GM19372 (cell line): ENCODE measurements around the gene RAB30.
A peak's percentile ranks its signal among the peaks of the same experiment; 100 is the strongest.

ENCODE experiments used
- ATAC-seq: cut with Tn5 transposase; IDR thresholded peaks from one replicate; pipeline ENCODE4 v1.9.1; 2021; ENCODE audit warnings: mild to moderate bottlenecking, low read depth, moderate library complexity; ENCODE audit not compliant: unreplicated experiment

Gene RAB30

GRCh38 chr11:83071567-83072349, at the start of gene RAB30:
RAB30 (minus strand) TSS chr11:83071897; CDS start chr11:82997316, 74,581 bp downstream.
- peak; percentile 95 for ATAC-seq

- no peak for ATAC-seq
These were observed 48.6 kb upstream of the RAB30 start for GRCh38 chr11:83120327-83120726.

- ATAC-seq: no peak
These were observed 47.5 kb upstream of the RAB30 start for GRCh38 chr11:83119216-83119615.

- ATAC-seq: no peak
These were observed 47.1 kb upstream of the RAB30 start for GRCh38 chr11:83118814-83119213.

- ATAC-seq: no peak
These were observed 44.4 kb upstream of the RAB30 start for GRCh38 chr11:83116015-83116641.

GRCh38 chr11:83115551-83115950, 43.9 kb upstream of the RAB30 start:
- no peak for ATAC-seq

GRCh38 chr11:83115026-83115425, 43.3 kb upstream of the RAB30 start:
- ATAC-seq: no peak

GRCh38 chr11:83112886-83113285, 41.2 kb upstream of the RAB30 start:
- ATAC-seq: no peak

GRCh38 chr11:83105168-83105567, 33.5 kb upstream of the RAB30 start:
- ATAC-seq: no peak

GRCh38 chr11:83102834-83103233, 31.1 kb upstream of the RAB30 start:
- ATAC-seq: no peak

- no peak for ATAC-seq
These were observed 25.9 kb upstream of the RAB30 start for GRCh38 chr11:83097429-83098075.

- no peak for ATAC-seq
These were observed 21.9 kb upstream of the RAB30 start for GRCh38 chr11:83093634-83094033.

GRCh38 chr11:83092488-83093384, 21.0 kb upstream of the RAB30 start:
- ATAC-seq: no peak

- no peak for ATAC-seq
These were observed 17.3 kb upstream of the RAB30 start for GRCh38 chr11:83088965-83089364.

GRCh38 chr11:83087035-83087434, 15.3 kb upstream of the RAB30 start:
- no peak for ATAC-seq

GRCh38 chr11:83079820-83080219, 8.1 kb upstream of the RAB30 start:
- ATAC-seq: no peak

GRCh38 chr11:83078269-83078668, 6.6 kb upstream of the RAB30 start:
- no peak for ATAC-seq

- ATAC-seq: no peak
These were observed 2.2 kb upstream of the RAB30 start for GRCh38 chr11:83073884-83074283.

GRCh38 chr11:83073258-83073657, 1.6 kb upstream of the RAB30 start:
- ATAC-seq: no peak

- ATAC-seq: no peak
These were observed 899 bp upstream of the RAB30 start for GRCh38 chr11:83072350-83073242.
